Muscle of leg (tissue), 11 donors: ENCODE data around the gene PKDCC. TPM values are rescaled to one million over a fixed set of nuclear protein-coding genes. Genes with fewer than 3 reads are reported as not detected.

Experiments used
- DNase-seq: peaks from one replicate; pipeline ENCODE4 v3.0.0; 2013
- H3K27ac ChIP-seq: one replicate; pipeline ENCODE4 v1.5.1; 2013; ENCODE audit warnings: mild to moderate bottlenecking, low read length, control low read depth
- H3K27me3 ChIP-seq: one replicate; pipeline ENCODE4 v1.6.1; 2013; ENCODE audit warnings: low read length; ENCODE audit not compliant: control insufficient read depth, insufficient read depth
- H3K36me3 ChIP-seq: one replicate; pipeline ENCODE4 v1.6.1; 2013; ENCODE audit warnings: low read length; ENCODE audit not compliant: control insufficient read depth, insufficient read depth
- H3K4me1 ChIP-seq: one replicate; pipeline ENCODE4 v1.6.1; 2013; ENCODE audit warnings: low read length; ENCODE audit not compliant: control insufficient read depth, insufficient read depth
- H3K4me3 ChIP-seq: one replicate; pipeline ENCODE4 v1.5.1; 2013; ENCODE audit warnings: low read length, control low read depth
- H3K9me3 ChIP-seq: replicated peaks from 2 replicates; pipeline ENCODE4 v1.6.1; 2013; ENCODE audit warnings: low read depth, low read length; ENCODE audit not compliant: control insufficient read depth
- WGBS: methylation state at CpG from one replicate; pipeline ENCODE4 v1.1.5; 2013; ENCODE audit warnings: missing lambda C conversion rate; ENCODE audit not compliant: insufficient coverage; 5-methylcytosine and 5-hydroxymethylcytosine counted together
- polyA plus RNA-seq, 8 donors: library from polyadenylated mRNA; unstranded; fragments of 120-200 nt; gene quantifications; one replicate each; pipeline versions ENCODE4 v1.2.1 to v1.2.3, GENCODE V29; 2013; ENCODE audit warnings: inconsistent platforms in 1 of 8, low replicate concordance in 1 of 8; ENCODE audit not compliant: insufficient read length in 8 of 8, insufficient read depth in 1 of 8
- total RNA-seq: library from RNA; stranded (reverse); fragments of 120-200 nt; gene quantifications from one replicate; pipeline ENCODE4 v1.2.4, GENCODE V29; 2013

Gene PKDCC
- total and polyA plus RNA-seq, 9 donors: 123 to 183 (median 147) TPM

DNA sequence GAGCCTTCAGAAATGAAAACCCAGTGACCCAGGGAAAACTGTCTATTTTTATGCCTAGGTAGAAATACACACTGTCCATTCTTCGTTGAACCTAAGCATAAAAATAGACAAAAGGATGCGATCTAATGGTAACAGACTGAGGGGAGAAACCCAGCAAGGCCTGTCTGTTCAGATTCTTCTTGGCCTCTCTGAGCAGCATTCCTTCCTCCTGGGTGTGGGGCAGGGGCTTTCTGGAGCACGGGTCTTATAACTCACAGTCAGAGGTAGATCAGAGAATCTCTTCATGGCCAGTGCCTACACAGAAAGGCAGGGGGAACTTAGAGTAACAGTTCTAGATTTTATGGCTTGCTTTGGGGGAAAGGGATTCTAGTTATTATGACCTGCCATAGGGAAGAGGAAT lies 56.0 kb downstream of the PKDCC start:
- WGBS: 80% methylated on average over 1 of the region's 3 CpGs
- H3K27me3 ChIP-seq: no peaks in the 10 kb centered on the region
- no peak overlapping the region for H3K4me3 ChIP-seq
- DNase-seq: no peak
- H3K9me3 ChIP-seq: peaks cover 4% of the 10 kb centered on the region
- H3K27ac ChIP-seq: no peak overlapping the region
- H3K36me3 ChIP-seq: no peaks in the 10 kb centered on the region
- peaks cover 40% of the 10 kb centered on the region for H3K4me1 ChIP-seq

- Histone ChIP-seq H3K4me1 (peaks cover 34% of the 10 kb centered on the region), H3K27ac (no peak overlapping the region), H3K4me3 (no peak overlapping the region), H3K27me3 (no peaks in the 10 kb centered on the region), H3K9me3 (peaks cover 4% of the 10 kb centered on the region), H3K36me3 (no peaks in the 10 kb centered on the region)
- no peak for DNase-seq
- WGBS: 95% methylated on average over 5 of the region's 5 CpGs
Observed at GRCh38 chr2:42104621-42105020, 56.8 kb downstream of the PKDCC start.

- DNase-seq: peak; percentile 51
- H3K9me3 ChIP-seq: no peaks in the 10 kb centered on the region
- H3K36me3 ChIP-seq: no peaks in the 10 kb centered on the region
- peak overlapping the region; percentile 45 for H3K27ac ChIP-seq
- no peaks in the 10 kb centered on the region for H3K27me3 ChIP-seq
- no peak overlapping the region for H3K4me3 ChIP-seq
- WGBS: 45% methylated on average over 4 of the region's 14 CpGs
- peaks cover 39% of the 10 kb centered on the region for H3K4me1 ChIP-seq
Observed at GRCh38 chr2:42105330-42106256, 57.8 kb downstream of the PKDCC start.

DNA sequence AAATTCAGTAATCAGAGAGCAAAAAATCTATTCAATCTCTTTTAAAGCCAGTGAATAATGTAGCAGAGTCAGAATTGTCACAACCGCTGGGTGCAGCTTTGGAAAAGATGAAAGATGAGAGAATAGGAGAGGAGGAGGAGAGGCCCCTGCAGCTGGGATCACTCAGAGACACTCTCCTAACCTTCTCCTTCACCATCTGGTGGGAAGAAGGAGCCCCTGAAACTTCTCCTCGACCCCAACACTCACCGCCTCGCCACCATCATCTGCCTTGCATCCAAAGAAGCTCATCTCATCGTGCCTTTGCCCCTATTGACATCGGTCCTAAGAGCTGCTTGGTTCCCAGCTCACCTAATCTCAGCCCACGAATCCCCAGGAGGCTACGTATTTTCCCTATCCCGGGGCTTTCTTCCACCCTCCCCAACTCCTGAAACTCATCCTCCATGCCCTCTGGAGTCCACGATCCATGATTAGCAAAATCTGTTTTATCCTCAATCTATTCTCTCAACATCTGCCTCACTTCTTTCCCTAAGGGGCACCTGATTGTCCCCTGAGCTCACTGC lies 58.5 kb downstream of the PKDCC start:
- H3K27me3 ChIP-seq: no peaks in the 10 kb centered on the region
- no peaks in the 10 kb centered on the region for H3K36me3 ChIP-seq
- H3K27ac ChIP-seq: peak overlapping the region; percentile 45
- no peaks in the 10 kb centered on the region for H3K9me3 ChIP-seq
- DNase-seq: no peak
- 70% methylated on average over 9 of the region's 10 CpGs for WGBS
- no peak overlapping the region for H3K4me3 ChIP-seq
- peaks cover 39% of the 10 kb centered on the region for H3K4me1 ChIP-seq

DNA sequence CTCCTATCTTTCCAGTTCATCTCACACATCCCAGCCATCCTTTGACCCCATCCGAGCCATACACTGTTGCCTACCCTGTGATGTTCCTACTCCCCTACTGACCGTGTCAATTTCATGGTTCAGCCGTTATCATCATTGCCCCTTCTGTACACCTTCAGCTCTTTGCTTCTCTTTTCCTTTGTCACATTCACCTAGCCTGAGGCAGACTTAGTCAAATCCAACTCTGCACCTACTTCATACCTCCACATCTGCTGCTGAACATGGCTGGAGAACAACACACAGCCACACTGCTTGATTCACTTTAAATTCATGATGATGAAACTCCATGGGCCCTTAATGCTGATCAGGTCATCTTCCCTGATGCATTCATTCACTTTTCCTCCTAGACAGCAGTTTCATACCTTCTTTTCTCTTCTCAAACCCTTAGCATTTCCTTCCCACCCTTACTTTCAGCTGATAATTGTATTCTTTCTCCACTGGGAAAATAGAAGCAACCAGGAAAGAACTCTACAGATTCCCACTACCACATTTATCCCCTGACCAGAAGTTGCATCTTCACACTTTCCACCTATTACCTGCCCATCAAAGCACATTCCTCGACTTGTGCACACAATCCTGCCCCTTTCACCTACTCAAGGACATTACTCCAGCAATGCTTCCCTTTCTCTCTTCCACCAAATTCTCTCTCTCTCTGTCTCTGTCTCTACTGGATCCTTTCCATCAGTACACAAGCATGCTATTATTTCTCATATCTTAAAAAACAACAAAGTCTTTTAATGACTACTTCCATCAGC lies 59.6 kb downstream of the PKDCC start:
- no peak for DNase-seq
- Histone ChIP-seq H3K27ac (no peak overlapping the region), H3K27me3 (no peaks in the 10 kb centered on the region), H3K9me3 (no peaks in the 10 kb centered on the region), H3K4me3 (no peak overlapping the region), H3K36me3 (no peaks in the 10 kb centered on the region), H3K4me1 (peaks cover 28% of the 10 kb centered on the region)
- WGBS: 87% methylated on average over 4 of the region's 4 CpGs

Other genes starting within 250 kb of the PKDCC start
- 32.1 TPM for gene EML4, start 121.3 kb downstream of the PKDCC start, total RNA-seq
- gene EML4, start 121.3 kb downstream of the PKDCC start, polyA plus RNA-seq: 10 to 100 TPM; 26.0 to 36.9 (median 28.8) TPM